ENCODE data around the gene SRGAP3. TPM values are rescaled to one million over a fixed set of nuclear protein-coding genes. Genes with fewer than 3 reads are reported as not detected.

The SRGAP3 gene
- total RNA-seq, 1 experiment from 2014 or later, result 17.9 TPM

DNA sequence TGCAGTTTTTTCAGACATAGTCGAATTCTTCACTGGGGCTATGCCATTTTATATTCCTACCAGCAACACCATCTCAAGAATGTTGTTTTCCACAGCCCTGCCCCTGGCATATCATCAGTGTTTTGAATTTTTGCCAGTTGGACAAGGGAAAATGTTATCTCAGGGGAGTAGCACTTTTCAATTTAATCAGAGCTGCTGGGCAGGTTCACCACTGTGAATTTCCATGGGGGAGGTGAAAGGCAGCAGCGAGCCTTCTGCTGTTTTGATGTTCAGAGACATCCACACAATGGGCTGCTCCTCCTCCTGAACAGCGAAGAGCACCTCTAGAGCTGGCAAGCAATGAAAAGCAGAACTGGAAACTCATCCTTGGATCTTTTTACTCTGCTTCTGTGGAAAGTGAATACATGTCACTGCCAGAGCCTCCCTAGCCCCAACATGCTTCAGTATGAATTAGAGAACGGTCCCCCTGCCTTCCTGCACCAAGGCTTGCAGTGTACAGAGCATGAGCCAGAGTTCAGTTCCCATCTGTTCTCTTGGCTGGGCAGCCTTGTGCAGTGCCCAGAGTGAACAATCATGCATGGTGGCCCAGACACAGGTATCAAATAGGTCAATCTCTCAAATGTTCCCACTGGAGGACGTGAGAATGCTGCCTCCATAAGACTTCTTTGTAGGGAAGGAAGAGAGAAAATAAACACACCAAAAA is 230.0 kb downstream of the SRGAP3 start:
- DNase-seq (ENCODE audit: low spot score) (no peak), ATAC-seq (no peak)
- ChIA-PET CTCF (interaction anchor here (1.6 to 2.4 kb wide), 3 partner anchors 11 to 48 kb away, joined by 4 to 17 read pairs (median 5); no protein-coding TSS in a partner anchor), POLR2A (no interaction called here)
- no peak for TF ChIP-seq RORB (CRISPR knock-in tag; IDR thresholded peaks at IDR 0.05)
- TF ChIP-seq, protein P1, sequence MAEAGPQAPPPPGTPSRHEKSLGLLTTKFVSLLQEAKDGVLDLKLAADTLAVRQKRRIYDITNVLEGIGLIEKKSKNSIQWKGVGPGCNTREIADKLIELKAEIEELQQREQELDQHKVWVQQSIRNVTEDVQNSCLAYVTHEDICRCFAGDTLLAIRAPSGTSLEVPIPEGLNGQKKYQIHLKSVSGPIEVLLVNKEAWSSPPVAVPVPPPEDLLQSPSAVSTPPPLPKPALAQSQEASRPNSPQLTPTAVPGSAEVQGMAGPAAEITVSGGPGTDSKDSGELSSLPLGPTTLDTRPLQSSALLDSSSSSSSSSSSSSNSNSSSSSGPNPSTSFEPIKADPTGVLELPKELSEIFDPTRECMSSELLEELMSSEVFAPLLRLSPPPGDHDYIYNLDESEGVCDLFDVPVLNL (CRISPR knock-in tag; IDR thresholded peaks at IDR 0.05; ENCODE audit: borderline replicate concordance, low read depth), result no peak
- TF ChIP-seq, protein P2, sequence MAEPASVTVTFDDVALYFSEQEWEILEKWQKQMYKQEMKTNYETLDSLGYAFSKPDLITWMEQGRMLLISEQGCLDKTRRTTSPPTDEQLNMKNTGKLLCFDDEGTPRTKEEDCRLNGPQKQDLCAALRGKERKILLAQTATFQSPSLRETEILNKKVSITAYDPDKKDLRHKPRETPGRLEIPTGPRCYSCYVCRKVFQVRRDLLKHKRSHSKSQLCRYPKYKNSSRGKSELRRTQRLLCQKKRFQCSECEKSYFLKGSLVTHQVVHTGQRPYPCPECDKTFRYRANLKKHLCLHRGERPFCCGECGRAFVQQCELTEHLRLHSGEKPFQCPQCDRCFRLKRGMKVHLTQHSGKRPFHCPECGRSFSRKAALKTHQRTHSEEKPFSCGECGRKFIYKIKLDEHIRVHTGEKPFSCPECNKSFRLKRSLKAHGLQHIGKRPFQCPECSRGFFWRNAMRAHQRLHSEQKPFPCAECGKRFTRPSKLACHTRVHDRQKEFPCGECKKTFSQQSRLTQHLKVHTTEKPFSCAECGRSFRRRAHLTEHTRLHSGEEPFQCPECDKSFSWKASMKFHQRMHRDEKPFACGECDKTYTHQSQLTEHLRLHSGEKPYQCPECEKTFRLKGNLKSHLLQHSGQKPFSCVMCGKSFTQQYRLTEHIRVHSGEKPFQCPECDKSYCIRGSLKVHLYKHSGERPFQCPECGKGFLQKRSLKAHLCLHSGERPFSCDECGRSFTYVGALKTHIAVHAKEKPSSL (CRISPR knock-in tag; conservative IDR thresholded peaks at IDR 0.05), result no peak
- TF ChIP-seq, protein P3, sequence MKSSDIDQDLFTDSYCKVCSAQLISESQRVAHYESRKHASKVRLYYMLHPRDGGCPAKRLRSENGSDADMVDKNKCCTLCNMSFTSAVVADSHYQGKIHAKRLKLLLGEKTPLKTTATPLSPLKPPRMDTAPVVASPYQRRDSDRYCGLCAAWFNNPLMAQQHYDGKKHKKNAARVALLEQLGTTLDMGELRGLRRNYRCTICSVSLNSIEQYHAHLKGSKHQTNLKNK (CRISPR knock-in tag; IDR thresholded peaks at IDR 0.05), result no peak
- no peak for TF ChIP-seq ZNF263 (CRISPR knock-in tag; IDR thresholded peaks at IDR 0.05; ENCODE audit: low read depth)
- TF ChIP-seq, protein P4, sequence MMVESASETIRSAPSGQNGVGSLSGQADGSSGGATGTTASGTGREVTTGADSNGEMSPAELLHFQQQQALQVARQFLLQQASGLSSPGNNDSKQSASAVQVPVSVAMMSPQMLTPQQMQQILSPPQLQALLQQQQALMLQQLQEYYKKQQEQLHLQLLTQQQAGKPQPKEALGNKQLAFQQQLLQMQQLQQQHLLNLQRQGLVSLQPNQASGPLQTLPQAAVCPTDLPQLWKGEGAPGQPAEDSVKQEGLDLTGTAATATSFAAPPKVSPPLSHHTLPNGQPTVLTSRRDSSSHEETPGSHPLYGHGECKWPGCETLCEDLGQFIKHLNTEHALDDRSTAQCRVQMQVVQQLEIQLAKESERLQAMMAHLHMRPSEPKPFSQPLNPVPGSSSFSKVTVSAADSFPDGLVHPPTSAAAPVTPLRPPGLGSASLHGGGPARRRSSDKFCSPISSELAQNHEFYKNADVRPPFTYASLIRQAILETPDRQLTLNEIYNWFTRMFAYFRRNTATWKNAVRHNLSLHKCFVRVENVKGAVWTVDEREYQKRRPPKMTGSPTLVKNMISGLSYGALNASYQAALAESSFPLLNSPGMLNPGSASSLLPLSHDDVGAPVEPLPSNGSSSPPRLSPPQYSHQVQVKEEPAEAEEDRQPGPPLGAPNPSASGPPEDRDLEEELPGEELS (CRISPR knock-in tag; IDR thresholded peaks at IDR 0.05), result no peak
- TF ChIP-seq NR1H2 (CRISPR knock-in tag; IDR thresholded peaks at IDR 0.05), result no peak
- TF ChIP-seq, protein P5, sequence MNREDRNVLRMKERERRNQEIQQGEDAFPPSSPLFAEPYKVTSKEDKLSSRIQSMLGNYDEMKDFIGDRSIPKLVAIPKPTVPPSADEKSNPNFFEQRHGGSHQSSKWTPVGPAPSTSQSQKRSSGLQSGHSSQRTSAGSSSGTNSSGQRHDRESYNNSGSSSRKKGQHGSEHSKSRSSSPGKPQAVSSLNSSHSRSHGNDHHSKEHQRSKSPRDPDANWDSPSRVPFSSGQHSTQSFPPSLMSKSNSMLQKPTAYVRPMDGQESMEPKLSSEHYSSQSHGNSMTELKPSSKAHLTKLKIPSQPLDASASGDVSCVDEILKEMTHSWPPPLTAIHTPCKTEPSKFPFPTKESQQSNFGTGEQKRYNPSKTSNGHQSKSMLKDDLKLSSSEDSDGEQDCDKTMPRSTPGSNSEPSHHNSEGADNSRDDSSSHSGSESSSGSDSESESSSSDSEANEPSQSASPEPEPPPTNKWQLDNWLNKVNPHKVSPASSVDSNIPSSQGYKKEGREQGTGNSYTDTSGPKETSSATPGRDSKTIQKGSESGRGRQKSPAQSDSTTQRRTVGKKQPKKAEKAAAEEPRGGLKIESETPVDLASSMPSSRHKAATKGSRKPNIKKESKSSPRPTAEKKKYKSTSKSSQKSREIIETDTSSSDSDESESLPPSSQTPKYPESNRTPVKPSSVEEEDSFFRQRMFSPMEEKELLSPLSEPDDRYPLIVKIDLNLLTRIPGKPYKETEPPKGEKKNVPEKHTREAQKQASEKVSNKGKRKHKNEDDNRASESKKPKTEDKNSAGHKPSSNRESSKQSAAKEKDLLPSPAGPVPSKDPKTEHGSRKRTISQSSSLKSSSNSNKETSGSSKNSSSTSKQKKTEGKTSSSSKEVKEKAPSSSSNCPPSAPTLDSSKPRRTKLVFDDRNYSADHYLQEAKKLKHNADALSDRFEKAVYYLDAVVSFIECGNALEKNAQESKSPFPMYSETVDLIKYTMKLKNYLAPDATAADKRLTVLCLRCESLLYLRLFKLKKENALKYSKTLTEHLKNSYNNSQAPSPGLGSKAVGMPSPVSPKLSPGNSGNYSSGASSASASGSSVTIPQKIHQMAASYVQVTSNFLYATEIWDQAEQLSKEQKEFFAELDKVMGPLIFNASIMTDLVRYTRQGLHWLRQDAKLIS (CRISPR knock-in tag; IDR thresholded peaks at IDR 0.05; ENCODE audit: borderline replicate concordance), result no peak
- TF ChIP-seq CBFB (CRISPR knock-in tag; IDR thresholded peaks at IDR 0.05; ENCODE audit: low read depth), result no peak
- TF ChIP-seq, protein P6, sequence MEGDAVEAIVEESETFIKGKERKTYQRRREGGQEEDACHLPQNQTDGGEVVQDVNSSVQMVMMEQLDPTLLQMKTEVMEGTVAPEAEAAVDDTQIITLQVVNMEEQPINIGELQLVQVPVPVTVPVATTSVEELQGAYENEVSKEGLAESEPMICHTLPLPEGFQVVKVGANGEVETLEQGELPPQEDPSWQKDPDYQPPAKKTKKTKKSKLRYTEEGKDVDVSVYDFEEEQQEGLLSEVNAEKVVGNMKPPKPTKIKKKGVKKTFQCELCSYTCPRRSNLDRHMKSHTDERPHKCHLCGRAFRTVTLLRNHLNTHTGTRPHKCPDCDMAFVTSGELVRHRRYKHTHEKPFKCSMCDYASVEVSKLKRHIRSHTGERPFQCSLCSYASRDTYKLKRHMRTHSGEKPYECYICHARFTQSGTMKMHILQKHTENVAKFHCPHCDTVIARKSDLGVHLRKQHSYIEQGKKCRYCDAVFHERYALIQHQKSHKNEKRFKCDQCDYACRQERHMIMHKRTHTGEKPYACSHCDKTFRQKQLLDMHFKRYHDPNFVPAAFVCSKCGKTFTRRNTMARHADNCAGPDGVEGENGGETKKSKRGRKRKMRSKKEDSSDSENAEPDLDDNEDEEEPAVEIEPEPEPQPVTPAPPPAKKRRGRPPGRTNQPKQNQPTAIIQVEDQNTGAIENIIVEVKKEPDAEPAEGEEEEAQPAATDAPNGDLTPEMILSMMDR (IDR thresholded peaks at IDR 0.05), result no peak
- no peak for TF ChIP-seq ZNF219 (CRISPR knock-in tag; IDR thresholded peaks at IDR 0.05; ENCODE audit: borderline replicate concordance)
- TF ChIP-seq, protein P7, sequence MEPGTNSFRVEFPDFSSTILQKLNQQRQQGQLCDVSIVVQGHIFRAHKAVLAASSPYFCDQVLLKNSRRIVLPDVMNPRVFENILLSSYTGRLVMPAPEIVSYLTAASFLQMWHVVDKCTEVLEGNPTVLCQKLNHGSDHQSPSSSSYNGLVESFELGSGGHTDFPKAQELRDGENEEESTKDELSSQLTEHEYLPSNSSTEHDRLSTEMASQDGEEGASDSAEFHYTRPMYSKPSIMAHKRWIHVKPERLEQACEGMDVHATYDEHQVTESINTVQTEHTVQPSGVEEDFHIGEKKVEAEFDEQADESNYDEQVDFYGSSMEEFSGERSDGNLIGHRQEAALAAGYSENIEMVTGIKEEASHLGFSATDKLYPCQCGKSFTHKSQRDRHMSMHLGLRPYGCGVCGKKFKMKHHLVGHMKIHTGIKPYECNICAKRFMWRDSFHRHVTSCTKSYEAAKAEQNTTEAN (CRISPR knock-in tag; IDR thresholded peaks at IDR 0.05), result no peak
- TF ChIP-seq ZBTB21 (CRISPR knock-in tag; IDR thresholded peaks at IDR 0.05; ENCODE audit: borderline replicate concordance), result no peak
- TF ChIP-seq TCF7 (CRISPR knock-in tag; IDR thresholded peaks at IDR 0.05; ENCODE audit: low read depth), result no peak
- TF ChIP-seq JAZF1 (CRISPR knock-in tag; IDR thresholded peaks at IDR 0.05), result no peak
- TF ChIP-seq, protein P8, sequence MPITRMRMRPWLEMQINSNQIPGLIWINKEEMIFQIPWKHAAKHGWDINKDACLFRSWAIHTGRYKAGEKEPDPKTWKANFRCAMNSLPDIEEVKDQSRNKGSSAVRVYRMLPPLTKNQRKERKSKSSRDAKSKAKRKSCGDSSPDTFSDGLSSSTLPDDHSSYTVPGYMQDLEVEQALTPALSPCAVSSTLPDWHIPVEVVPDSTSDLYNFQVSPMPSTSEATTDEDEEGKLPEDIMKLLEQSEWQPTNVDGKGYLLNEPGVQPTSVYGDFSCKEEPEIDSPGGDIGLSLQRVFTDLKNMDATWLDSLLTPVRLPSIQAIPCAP (CRISPR knock-in tag; IDR thresholded peaks at IDR 0.05), result no peak
- no peak for TF ChIP-seq CREM (CRISPR knock-in tag; IDR thresholded peaks at IDR 0.05)
- Mint-ChIP-seq H3K36me3 (no peaks in the 10 kb centered on the region), H3K9me3 (no peaks in the 10 kb centered on the region), H3K27me3 (ENCODE audit: low read depth) (no peaks in the 10 kb centered on the region), H3K27ac (no peak overlapping the region), H3K4me1 (peaks cover 16% of the 10 kb centered on the region), H3K4me3 (no peak overlapping the region)

All from WTC11 (cell line).